Neural cell (in vitro differentiated cells): ENCODE data around the gene SDF2. TPM values are rescaled to one million over a fixed set of nuclear protein-coding genes. Genes with fewer than 3 reads are reported as not detected.
"Not testable (repeated sequence)": the region's sequence is repeated elsewhere in the genome, so short reads cannot be mapped to it uniquely, and the experiment has no call there.

ENCODE experiments used
- H2AFZ ChIP-seq: fragments of 200-600, 300-800 bp; sonication (generic), shearing (Covaris generic); 2 replicates; pipeline ENCODE4 v1.6.0; 2014; ENCODE audit warnings: low read depth, mild to moderate bottlenecking, antibody characterized with exemption, low read length, moderate library complexity
- H3F3A ChIP-seq: fragments of 200-600 bp; shearing (Covaris generic); 2 replicates; pipeline ENCODE4 v1.6.1; 2016; ENCODE audit warnings: mild to moderate bottlenecking, moderate library complexity, mixed read lengths, antibody characterized with exemption, low read length; ENCODE audit not compliant: insufficient read depth, poor library complexity, severe bottlenecking
- H3K27ac ChIP-seq: fragments of 200-600, 300-800 bp; sonication (generic), shearing (Covaris generic); 2 replicates; pipeline ENCODE4 v1.5.1; 2014; ENCODE audit warnings: mild to moderate bottlenecking, low read length, moderate library complexity
- H3K27me3 ChIP-seq: fragments of 300-800, 200-600 bp; sonication (generic), shearing (Covaris generic); 2 replicates; pipeline ENCODE4 v1.6.0; 2014; ENCODE audit warnings: mild to moderate bottlenecking, low read depth, low read length, moderate library complexity; ENCODE audit not compliant: insufficient read depth
- H3K36me3 ChIP-seq: fragments of 300-800, 200-600 bp; sonication (generic), shearing (Covaris generic); 2 replicates; pipeline ENCODE4 v1.5.1; 2014; ENCODE audit warnings: mild to moderate bottlenecking, antibody characterized with exemption, low read length, moderate library complexity; ENCODE audit not compliant: insufficient read depth
- H3K4me2 ChIP-seq: fragments of 300-800, 200-600 bp; sonication (generic), shearing (Covaris generic); 2 replicates; pipeline ENCODE4 v1.6.0; 2014; ENCODE audit warnings: mild to moderate bottlenecking, low read length
- H3K4me3 ChIP-seq: fragments of 300-800, 200-600 bp; sonication (generic), shearing (Covaris generic); 2 replicates; pipeline ENCODE4 v1.5.1; 2014; ENCODE audit warnings: mild to moderate bottlenecking, low read length, moderate library complexity
- H3K79me2 ChIP-seq: fragments of 200-600 bp; shearing (Covaris generic); replicated peaks from 2 replicates; pipeline ENCODE4 v1.6.0; 2014; ENCODE audit warnings: mild to moderate bottlenecking, low read length, moderate library complexity; ENCODE audit not compliant: insufficient read depth
- H3K9ac ChIP-seq: fragments of 300-800, 200-600 bp; sonication (generic), shearing (Covaris generic); 2 replicates; pipeline ENCODE4 v1.6.1; 2016; ENCODE audit warnings: mild to moderate bottlenecking, low read length, mixed read lengths
- H3K9me2 ChIP-seq: fragments of 200-600 bp; shearing (Covaris generic); 2 replicates; pipeline ENCODE4 v1.6.1; 2016; ENCODE audit warnings: mild to moderate bottlenecking, low read length, mixed read lengths; ENCODE audit not compliant: insufficient read depth
- H3K9me3 ChIP-seq: fragments of 200-600, 300-800 bp; sonication (generic), shearing (Covaris generic); 2 replicates; pipeline ENCODE4 v1.6.1; 2016; ENCODE audit warnings: mild to moderate bottlenecking, mixed run types, low read length, moderate library complexity, mixed read lengths
- H4K20me1 ChIP-seq: fragments of 200-600 bp; shearing (Covaris generic); 2 replicates; pipeline ENCODE4 v1.6.1; 2016; ENCODE audit warnings: mild to moderate bottlenecking, mixed run types; ENCODE audit not compliant: insufficient read depth
- CTCF ChIP-seq: fragments of 450-650 bp; IDR thresholded peaks from 2 replicates; pipeline ENCODE4 v1.5.1; 2014; ENCODE audit warnings: antibody characterized with exemption, mild to moderate bottlenecking, moderate library complexity; ENCODE audit not compliant: poor library complexity, severe bottlenecking
- EP300 ChIP-seq: fragments of 450-650 bp; conservative IDR thresholded peaks from 2 replicates; pipeline ENCODE4 v1.6.1; 2014; ENCODE audit warnings: antibody characterized with exemption, mild to moderate bottlenecking, moderate library complexity; ENCODE audit not compliant: poor library complexity, severe bottlenecking
- EZH2 ChIP-seq: fragments of 200-600, 300-800 bp; shearing (Covaris generic), sonication (generic); IDR thresholded peaks from 2 replicates; pipeline ENCODE4 v1.6.1; 2014; ENCODE audit warnings: antibody characterized with exemption, low read length, borderline replicate concordance, mild to moderate bottlenecking; ENCODE audit not compliant: insufficient read depth, poor library complexity, severe bottlenecking
- MXI1 ChIP-seq: fragments of 450-650 bp; conservative IDR thresholded peaks from 2 replicates; pipeline ENCODE4 v1.6.1; 2014; ENCODE audit warnings: antibody characterized with exemption, mild to moderate bottlenecking; ENCODE audit not compliant: poor library complexity, severe bottlenecking
- POLR2AphosphoS5 ChIP-seq: IDR thresholded peaks from 2 replicates; pipeline ENCODE4 v1.6.1; 2012
- RAD21 ChIP-seq: fragments of 450-650 bp; conservative IDR thresholded peaks from 2 replicates; pipeline ENCODE4 v1.6.1; 2014; ENCODE audit warnings: antibody characterized with exemption, mild to moderate bottlenecking, moderate library complexity
- REST ChIP-seq: IDR thresholded peaks from 2 replicates; pipeline ENCODE4 v1.6.1; 2012; ENCODE audit warnings: borderline replicate concordance
- SMC3 ChIP-seq: fragments of 450-650 bp; conservative IDR thresholded peaks from 2 replicates; pipeline ENCODE4 v1.6.1; 2014; ENCODE audit warnings: antibody characterized with exemption, mild to moderate bottlenecking, moderate library complexity; ENCODE audit not compliant: poor library complexity
- TAF1 ChIP-seq: IDR thresholded peaks from 2 replicates; pipeline ENCODE4 v1.6.1; 2012; ENCODE audit warnings: low read depth
- polyA plus RNA-seq: library from polyadenylated mRNA; depleted of rRNA; stranded (reverse); fragments of >200 nt; gene quantifications from 2 replicates; pipeline ENCODE4 v1.2.3, GENCODE V29; 2014

SDF2 gene
- polyA plus RNA-seq, 1 donor from 2014 or later, result 129 TPM

DNA sequence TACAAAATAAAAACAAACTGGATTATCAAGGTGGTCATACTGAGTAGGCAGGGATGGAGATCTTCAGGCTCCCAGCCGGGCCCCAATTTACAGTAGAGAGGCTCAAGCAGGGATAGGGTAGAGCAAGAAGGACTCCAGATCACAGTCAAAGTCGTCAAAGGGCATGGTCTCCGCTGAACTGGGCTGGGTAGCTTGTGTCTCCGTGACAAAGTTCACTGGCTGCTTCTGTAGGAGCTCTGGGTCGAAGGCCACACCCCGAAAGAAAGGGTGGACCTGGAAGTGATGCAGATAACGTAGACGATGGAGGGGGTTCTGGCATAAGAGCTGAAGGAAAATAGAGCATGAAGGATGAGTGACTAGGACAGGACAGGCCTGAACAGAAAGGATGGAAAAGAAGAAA, 51.3 kb downstream of the SDF2 start:
- H3K79me2 ChIP-seq, result no peaks in the 10 kb centered on the region
- H3K36me3 ChIP-seq, result peaks cover 3% of the 10 kb centered on the region
- H3K9me3 ChIP-seq, result no peaks in the 10 kb centered on the region
- no peaks in the 10 kb centered on the region for H3K9me2 ChIP-seq
- no peak for TF ChIP-seq TAF1
- H3K9ac ChIP-seq, result no peak overlapping the region
- H3K27me3 ChIP-seq, result no peaks in the 10 kb centered on the region
- no peak overlapping the region for H3K4me3 ChIP-seq
- no peaks in the 10 kb centered on the region for H3F3A ChIP-seq
- no peak overlapping the region for H3K4me2 ChIP-seq
- no peak overlapping the region for H2AFZ ChIP-seq
- no peak overlapping the region for H3K27ac ChIP-seq
- no peaks in the 10 kb centered on the region for H4K20me1 ChIP-seq

DNA sequence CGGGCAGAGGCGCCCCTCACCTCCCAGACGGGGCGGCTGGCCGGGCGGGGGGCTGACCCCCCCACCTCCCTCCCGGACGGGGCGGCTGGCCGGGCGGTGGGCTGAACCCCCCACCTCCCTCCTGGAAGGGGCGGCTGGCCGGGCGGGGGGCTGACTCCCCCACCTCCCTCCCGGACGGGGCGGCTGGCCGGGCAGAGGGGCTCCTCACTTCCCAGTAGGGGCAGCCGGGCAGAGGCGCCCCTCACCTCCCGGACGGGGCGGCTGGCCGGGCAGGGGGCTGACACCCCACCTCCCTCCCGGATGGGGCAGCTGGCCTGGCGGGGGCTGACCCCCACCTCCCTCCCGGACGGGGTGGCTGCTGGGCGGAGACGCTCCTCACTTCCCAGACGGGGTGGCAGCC, 57.7 kb downstream of the SDF2 start:
- H2AFZ ChIP-seq, H4K20me1 ChIP-seq, H3K27me3 ChIP-seq, H3K4me3 ChIP-seq, H3K9me3 ChIP-seq, H3K27ac ChIP-seq, H3K79me2 ChIP-seq, H3K9me2 ChIP-seq, H3K36me3 ChIP-seq, H3K9ac ChIP-seq, H3F3A ChIP-seq, H3K4me2 ChIP-seq: not testable (repeated sequence)

- Histone ChIP-seq H3K79me2 (no peaks in the 10 kb centered on the region), H3K27ac (no peak overlapping the region), H3F3A (no peaks in the 10 kb centered on the region), H3K9ac (peak overlapping the region; percentile 61), H3K27me3 (no peaks in the 10 kb centered on the region), H3K9me3 (no peaks in the 10 kb centered on the region), H3K9me2 (no peaks in the 10 kb centered on the region), H3K36me3 (no peaks in the 10 kb centered on the region), H4K20me1 (no peaks in the 10 kb centered on the region), H2AFZ (peak overlapping the region; percentile 25), H3K4me3 (peak overlapping the region; percentile 71), H3K4me2 (peak overlapping the region; percentile 63)
- TF ChIP-seq EP300 (no peak), POLR2AphosphoS5 (no peak), SMC3 (no peak)
Measured at GRCh38 chr17:28599311-28600184, 62.2 kb downstream of the SDF2 start.

DNA sequence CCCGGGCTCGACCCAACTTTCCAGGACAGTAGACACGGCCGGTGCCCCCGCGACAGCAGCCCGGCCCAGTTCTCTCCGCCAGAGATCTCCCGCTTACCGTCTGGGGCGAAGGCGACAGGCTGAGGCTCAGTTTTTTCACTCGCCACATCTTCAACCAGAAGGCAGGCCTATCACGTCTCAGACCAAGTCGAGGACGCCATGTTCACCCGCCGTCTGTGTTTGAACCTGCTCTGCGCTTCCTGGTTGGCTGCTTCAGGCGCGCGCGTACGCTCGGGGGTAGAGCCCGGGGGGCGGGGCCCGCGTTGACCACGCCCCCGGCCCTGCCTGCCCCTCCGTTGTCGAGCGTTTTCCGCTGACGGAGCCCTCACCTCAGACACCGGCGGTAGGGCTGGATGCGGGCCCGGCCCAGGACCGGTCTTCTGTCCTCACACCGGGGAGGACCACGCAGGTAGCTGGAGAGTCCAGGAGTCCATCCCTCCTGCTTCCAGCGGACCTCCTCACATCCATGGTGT, 62.9 kb downstream of the SDF2 start, which contains the start of gene SPAG5:
Gene SPAG5 (minus strand): TSS at position 227 of the 512 bp plus-strand sequence. CDS start 79 bp downstream, at position 148.
- peak within 1 kb of the TSS; percentile 63 for H3K4me2 ChIP-seq
- H2AFZ ChIP-seq, result peak within 1 kb of the TSS; percentile 25
- peak within 1 kb of the TSS; percentile 61 for H3K9ac ChIP-seq
- no peaks in the 10 kb centered on the region for H4K20me1 ChIP-seq
- H3K27ac ChIP-seq, result no peak within 1 kb of the TSS
- no peaks in the 10 kb centered on the region for H3F3A ChIP-seq
- no peak for TF ChIP-seq EZH2
- peak; percentile 25 for TF ChIP-seq SMC3
- TF ChIP-seq CTCF, result no peak
- TF ChIP-seq EP300, result no peak
- TF ChIP-seq TAF1, result no peak
- peak; percentile 27 for TF ChIP-seq POLR2AphosphoS5
- peak; percentile 21 for TF ChIP-seq RAD21
- TF ChIP-seq REST, result no peak
- peak; percentile 96 for TF ChIP-seq MXI1
- no peaks in the 10 kb centered on the region for H3K9me3 ChIP-seq
- H3K4me3 ChIP-seq, result peak within 1 kb of the TSS; percentile 71
- no peaks in the 10 kb centered on the region for H3K27me3 ChIP-seq
- no peaks in the 10 kb centered on the region for H3K9me2 ChIP-seq
- H3K36me3 ChIP-seq, result no peaks in the 10 kb centered on the region
- no peaks in the 10 kb centered on the region for H3K79me2 ChIP-seq
